ENCODE measurements around the gene CDC5L.
"Not testable (repeated sequence)": the region's sequence is repeated elsewhere in the genome, so short reads cannot be mapped to it uniquely, and the experiment has no call there.

The CDC5L gene

GRCh38 chr6:44422531-44422930 is 35.0 kb downstream of the CDC5L start:
- DNase-seq, result no peak

- DNase-seq, result no peak
These were observed 35.8 kb downstream of the CDC5L start for GRCh38 chr6:44423306-44423705.

- DNase-seq, result no peak
These were observed 38.4 kb downstream of the CDC5L start for GRCh38 chr6:44425951-44426350.

GRCh38 chr6:44428682-44429081 is 41.2 kb downstream of the CDC5L start:
- DNase-seq, result no peak

- no peak for DNase-seq
These were observed 42.8 kb downstream of the CDC5L start for GRCh38 chr6:44430326-44430725.

GRCh38 chr6:44431118-44431725 is 43.7 kb downstream of the CDC5L start:
- DNase-seq, result no peak

GRCh38 chr6:44432227-44432626 is 44.7 kb downstream of the CDC5L start:
- no peak for DNase-seq

- no peak for DNase-seq
These were observed 45.2 kb downstream of the CDC5L start for GRCh38 chr6:44432726-44433125.

GRCh38 chr6:44435500-44435899 is 48.0 kb downstream of the CDC5L start:
- DNase-seq, result no peak

GRCh38 chr6:44438827-44439226 is 51.3 kb downstream of the CDC5L start:
- no peak for DNase-seq

GRCh38 chr6:44439270-44440045 is 52.0 kb downstream of the CDC5L start:
- DNase-seq, result no peak

GRCh38 chr6:44441091-44441855 is 53.8 kb downstream of the CDC5L start:
- no peak for DNase-seq

GRCh38 chr6:44442236-44442635 is 54.7 kb downstream of the CDC5L start:
- no peak for DNase-seq

GRCh38 chr6:44442833-44443444 is 55.4 kb downstream of the CDC5L start:
- no peak for DNase-seq

GRCh38 chr6:44444853-44445252 is 57.3 kb downstream of the CDC5L start:
- DNase-seq, result no peak

- DNase-seq, result no peak
These were observed 59.3 kb downstream of the CDC5L start for GRCh38 chr6:44446626-44447300.

GRCh38 chr6:44449181-44449580 is 61.7 kb downstream of the CDC5L start:
- not testable (repeated sequence) for DNase-seq

- no peak for DNase-seq
These were observed 64.5 kb downstream of the CDC5L start for GRCh38 chr6:44451803-44452695.

GRCh38 chr6:44452725-44453124 is 65.2 kb downstream of the CDC5L start:
- DNase-seq, result no peak

GRCh38 chr6:44453146-44453545 is 65.6 kb downstream of the CDC5L start:
- no peak for DNase-seq

GRCh38 chr6:44454198-44454597 is 66.7 kb downstream of the CDC5L start:
- DNase-seq, result no peak

All from cerebellar nuclear complex (tissue), 1 donor.